GM18858 (cell line): ENCODE results near the gene GAB2.
"Not testable (repeated sequence)": the region's sequence is repeated elsewhere in the genome, so short reads cannot be mapped to it uniquely, and the experiment has no call there.

Experiments
- ATAC-seq: cut with Tn5 transposase; IDR thresholded peaks from one replicate; pipeline ENCODE4 v1.9.1; 2021; ENCODE audit not compliant: unreplicated experiment

The GAB2 gene

GRCh38 chr11:78257654-78258053 lies 160.0 kb downstream of the GAB2 start:
- no peak for ATAC-seq

- no peak for ATAC-seq
Measured at GRCh38 chr11:78256962-78257361, 160.7 kb downstream of the GAB2 start.

GRCh38 chr11:78255919-78256318 lies 161.7 kb downstream of the GAB2 start:
- no peak for ATAC-seq

GRCh38 chr11:78254268-78254667 lies 163.4 kb downstream of the GAB2 start:
- no peak for ATAC-seq

GRCh38 chr11:78253797-78254196 lies 163.8 kb downstream of the GAB2 start:
- ATAC-seq = no peak

- no peak for ATAC-seq
Measured at GRCh38 chr11:78251083-78251775, 166.4 kb downstream of the GAB2 start.

- no peak for ATAC-seq
Measured at GRCh38 chr11:78250099-78250498, 167.5 kb downstream of the GAB2 start.

- no peak for ATAC-seq
Measured at GRCh38 chr11:78248903-78249302, 168.7 kb downstream of the GAB2 start.

GRCh38 chr11:78248191-78248590 lies 169.4 kb downstream of the GAB2 start:
- ATAC-seq = no peak

GRCh38 chr11:78244546-78245255 lies 172.9 kb downstream of the GAB2 start:
- no peak for ATAC-seq

- ATAC-seq = no peak
Measured at GRCh38 chr11:78244080-78244479, 173.5 kb downstream of the GAB2 start.

- ATAC-seq = no peak
Measured at GRCh38 chr11:78241475-78241874, 176.1 kb downstream of the GAB2 start.

- no peak for ATAC-seq
Measured at GRCh38 chr11:78239781-78240180, 177.8 kb downstream of the GAB2 start.

- no peak for ATAC-seq
Measured at GRCh38 chr11:78237293-78238046, 180.2 kb downstream of the GAB2 start.

GRCh38 chr11:78234006-78234405 lies 183.6 kb downstream of the GAB2 start:
- no peak for ATAC-seq

GRCh38 chr11:78233046-78233445 lies 184.6 kb downstream of the GAB2 start:
- not testable (repeated sequence) for ATAC-seq

GRCh38 chr11:78231962-78232501 lies 185.6 kb downstream of the GAB2 start:
- ATAC-seq = no peak

GRCh38 chr11:78230161-78230877 lies 187.3 kb downstream of the GAB2 start:
- ATAC-seq = no peak

- ATAC-seq = no peak
Measured at GRCh38 chr11:78229106-78229505, 188.5 kb downstream of the GAB2 start.

- peak; percentile 43 for ATAC-seq
Measured at GRCh38 chr11:78228467-78228866, 189.2 kb downstream of the GAB2 start.

- ATAC-seq = no peak
Measured at GRCh38 chr11:78227921-78228320, 189.7 kb downstream of the GAB2 start.
